Spleen (tissue), 11 donors: ENCODE measurements around the gene ZNF311. TPM values are rescaled to one million over a fixed set of nuclear protein-coding genes. Genes with fewer than 3 reads are reported as not detected.

Experiments
- DNase-seq: peaks from one replicate; pipeline ENCODE4 v3.0.0-alpha.2; 2020
- H3K27ac ChIP-seq, 8 donors: fragments of 200-600 bp; sonication (generic) in 7 of 8; 1 replicate in 4 of 8; 2 replicates in 4 of 8; pipeline versions ENCODE4 v1.5.0 to v1.8.0; 2016 to 2021; ENCODE audit warnings: inconsistent platforms in 4 of 8, mild to moderate bottlenecking in 4 of 8, moderate library complexity in 1 of 8
- H3K27me3 ChIP-seq, 7 donors: fragments of 200-600 bp; sonication (generic) in 6 of 7; replicated peaks in 1 of 7; 1 replicate in 4 of 7; 2 replicates in 3 of 7; pipeline versions ENCODE4 v1.5.0 to v1.8.0; 2016 to 2021; ENCODE audit warnings: inconsistent platforms in 3 of 7, mild to moderate bottlenecking in 1 of 7
- H3K36me3 ChIP-seq, 6 donors: fragments of 200-600 bp; sonication (generic) in 5 of 6; 1 replicate in 4 of 6; 2 replicates in 2 of 6; pipeline versions ENCODE4 v1.5.0 to v1.8.0; 2016 to 2021; ENCODE audit warnings: inconsistent platforms in 2 of 6
- H3K4me1 ChIP-seq, 6 donors: fragments of 200-600 bp; sonication (generic) in 5 of 6; 1 replicate in 3 of 6; 2 replicates in 3 of 6; pipeline versions ENCODE4 v1.5.0 to v1.8.0; 2016 to 2021; ENCODE audit warnings: inconsistent platforms in 3 of 6
- H3K4me3 ChIP-seq, 8 donors: fragments of 200-600 bp; sonication (generic) in 7 of 8; 1 replicate in 4 of 8; 2 replicates in 4 of 8; pipeline versions ENCODE4 v1.5.0 to v1.8.0; 2016 to 2021; ENCODE audit warnings: inconsistent platforms in 4 of 8, mild to moderate bottlenecking in 4 of 8, moderate library complexity in 2 of 8
- H3K9me3 ChIP-seq, 8 donors: fragments of 200-600 bp; sonication (generic) in 7 of 8; 1 replicate in 4 of 8; 2 replicates in 4 of 8; pipeline versions ENCODE4 v1.5.0 to v1.8.0; 2016 to 2021; ENCODE audit warnings: inconsistent platforms in 4 of 8
- POLR2A ChIP-seq, 3 donors: fragments of 450-650 bp; IDR thresholded peaks; one replicate each; pipeline ENCODE4 v1.5.1; 2017; ENCODE audit warnings: antibody characterized with exemption in 3 of 3, mild to moderate bottlenecking in 1 of 3
- POLR2AphosphoS5 ChIP-seq, 3 donors: sonication (generic); formaldehyde crosslinking; IDR thresholded peaks; one replicate each; pipeline ENCODE4 v1.5.1; 2017; ENCODE audit warnings: antibody characterized with exemption in 3 of 3
- WGBS, 5 donors: extraction: QIAGEN DNeasy Blood & Tissue Kit in 3 of 5; methylation state at CpG; one replicate each; pipeline versions ENCODE4 v1.1.5 to v1.1.7; 2013 to 2018; 5-methylcytosine and 5-hydroxymethylcytosine counted together
- intact Hi-C: fragments of 100-400 bp; cut with DNase I; formaldehyde crosslinking; loops from one replicate; pipeline ENCODE4 v1.15.0; 2023; ENCODE audit warnings: low total_unique reads
- polyA plus RNA-seq, 3 donors: library from polyadenylated mRNA; stranded (reverse); fragments of 200-250 nt; gene quantifications; one replicate each; pipeline ENCODE4 v1.2.1, GENCODE V29; 2013
- total RNA-seq, 7 donors: library from RNA; depleted of rRNA in 3 of 7; stranded (reverse); fragments of >200 nt in 3 of 7; fragmentation: NEBNext Ultra II Directional in 4 of 7; extraction: Animal tissue kit (Norgen Biotek cat#: 25700) in 4 of 7; gene quantifications; one replicate each; pipeline versions ENCODE4 v1.1.0 to v1.2.1, GENCODE V29; 2016 to 2021
- TF ChIP-seq, protein P1 (sequence below), 11 experiments: fragments of 200-600 bp in 7 of 11; fragments of 450-650 bp in 4 of 11; sonication (generic) in 4 of 11; IDR thresholded peaks in 8 of 11; conservative IDR thresholded peaks in 3 of 11; 1 replicate in 7 of 11; 2 replicates in 4 of 11; pipeline versions ENCODE4 v1.4.0 to v1.8.0; 2016 to 2021; ENCODE audit warnings: antibody characterized with exemption in 11 of 11, inconsistent platforms in 4 of 11, mild to moderate bottlenecking in 1 of 11
- donor health status: healthy with polysubstance abuse.
- donor health status: DM: no; HTN: no; CAD: no; lungs with moderate emphysema.
- donor health status: DM: no; HTN: no; CAD: no.
- donor health status: Bipolar disorder and iron deficiency.
- donor health status: healthy.
- donor health status: DM: no; HTN: no; CAD: no.
- donor health status: DM: yes; HTN: yes; CAD: no.

Gene ZNF311
- total and polyA plus RNA-seq, 10 donors, result 0.36 to 2.4 (median 0.86) TPM

GRCh38 chr6:28981431-28981832 is 23.7 kb downstream of the ZNF311 start:
- H3K27ac ChIP-seq, result peak overlapping the region; percentile 20 to 82 (median 78)
- H3K27me3 ChIP-seq, result peaks cover 0 to 45% (median 7%) of the 10 kb centered on the region in 7 donors
- H3K4me1 ChIP-seq, result peaks cover 0 to 66% (median 36%) of the 10 kb centered on the region in 6 donors
- H3K36me3 ChIP-seq, result no peaks in the 10 kb centered on the region
- TF ChIP-seq, protein P1, sequence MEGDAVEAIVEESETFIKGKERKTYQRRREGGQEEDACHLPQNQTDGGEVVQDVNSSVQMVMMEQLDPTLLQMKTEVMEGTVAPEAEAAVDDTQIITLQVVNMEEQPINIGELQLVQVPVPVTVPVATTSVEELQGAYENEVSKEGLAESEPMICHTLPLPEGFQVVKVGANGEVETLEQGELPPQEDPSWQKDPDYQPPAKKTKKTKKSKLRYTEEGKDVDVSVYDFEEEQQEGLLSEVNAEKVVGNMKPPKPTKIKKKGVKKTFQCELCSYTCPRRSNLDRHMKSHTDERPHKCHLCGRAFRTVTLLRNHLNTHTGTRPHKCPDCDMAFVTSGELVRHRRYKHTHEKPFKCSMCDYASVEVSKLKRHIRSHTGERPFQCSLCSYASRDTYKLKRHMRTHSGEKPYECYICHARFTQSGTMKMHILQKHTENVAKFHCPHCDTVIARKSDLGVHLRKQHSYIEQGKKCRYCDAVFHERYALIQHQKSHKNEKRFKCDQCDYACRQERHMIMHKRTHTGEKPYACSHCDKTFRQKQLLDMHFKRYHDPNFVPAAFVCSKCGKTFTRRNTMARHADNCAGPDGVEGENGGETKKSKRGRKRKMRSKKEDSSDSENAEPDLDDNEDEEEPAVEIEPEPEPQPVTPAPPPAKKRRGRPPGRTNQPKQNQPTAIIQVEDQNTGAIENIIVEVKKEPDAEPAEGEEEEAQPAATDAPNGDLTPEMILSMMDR (IDR thresholded peaks at IDR 0.05 in 8 of 11, conservative IDR thresholded peaks at IDR 0.05 in 3 of 11), result no peak
- TF ChIP-seq POLR2AphosphoS5 (IDR thresholded peaks at IDR 0.05), result no peak
- no peak for TF ChIP-seq POLR2A (IDR thresholded peaks at IDR 0.05)
- DNase-seq, result peak; percentile 76
- 0 to 1% (median 1%) methylated on average over 13 of the region's 13 CpGs for WGBS, 5 donors
- no peaks in the 10 kb centered on the region for H3K9me3 ChIP-seq
- peak overlapping the region; percentile 56 to 77 (median 66) for H3K4me3 ChIP-seq
- intact Hi-C loops, result loop anchor here (5.0 kb wide), 1 partner anchor 34 kb away; no protein-coding TSS in a partner anchor

GRCh38 chr6:28980852-28981430 is 24.2 kb downstream of the ZNF311 start:
- Histone ChIP-seq H3K9me3 (no peaks in the 10 kb centered on the region), H3K36me3 (no peaks in the 10 kb centered on the region), H3K4me3 (peak overlapping the region; percentile 56 to 77 (median 66)), H3K4me1 (peaks cover 0 to 62% (median 36%) of the 10 kb centered on the region in 6 donors), H3K27ac (peak overlapping the region in 7 of 8 donors; percentile 66 to 82 (median 80)), H3K27me3 (peaks cover 0 to 45% (median 7%) of the 10 kb centered on the region in 7 donors)
- TF ChIP-seq POLR2A (IDR thresholded peaks at IDR 0.05) (no peak), POLR2AphosphoS5 (IDR thresholded peaks at IDR 0.05) (peak in 1 of 3 donors; percentile 42)
- TF ChIP-seq, protein P1 (IDR thresholded peaks at IDR 0.05 in 8 of 11, conservative IDR thresholded peaks at IDR 0.05 in 3 of 11), result peak in 9 of 11 experiments; percentile 16 to 46 (median 34)
- DNase-seq, result peak; percentile 76
- WGBS, 5 donors, result 0 to 1% (median 1%) methylated on average over 16 of the region's 16 CpGs
- intact Hi-C loops, result loop anchor here (5.0 kb wide), 1 partner anchor 34 kb away; no protein-coding TSS in a partner anchor

GRCh38 chr6:28980137-28980851 is 24.8 kb downstream of the ZNF311 start:
- Histone ChIP-seq H3K27me3 (peaks cover 0 to 47% (median 7%) of the 10 kb centered on the region in 7 donors), H3K36me3 (no peaks in the 10 kb centered on the region), H3K9me3 (no peaks in the 10 kb centered on the region), H3K27ac (peak overlapping the region in 7 of 8 donors; percentile 66 to 82 (median 80)), H3K4me3 (peak overlapping the region in 7 of 8 donors; percentile 61 to 77 (median 67)), H3K4me1 (peaks cover 0 to 55% (median 34%) of the 10 kb centered on the region in 6 donors)
- 47 to 60% (median 55%) methylated on average over 8 of the region's 8 CpGs for WGBS, 5 donors
- TF ChIP-seq POLR2AphosphoS5 (IDR thresholded peaks at IDR 0.05) (no peak), POLR2A (IDR thresholded peaks at IDR 0.05) (no peak)
- TF ChIP-seq, protein P1 (IDR thresholded peaks at IDR 0.05 in 8 of 11, conservative IDR thresholded peaks at IDR 0.05 in 3 of 11), result no peak
- intact Hi-C loops, result loop anchor here (5.0 kb wide), 1 partner anchor 33 kb away; no protein-coding TSS in a partner anchor
- DNase-seq, result no peak

- DNase-seq, result no peak
- peaks cover 0 to 45% (median 7%) of the 10 kb centered on the region in 7 donors for H3K27me3 ChIP-seq
- 26 to 44% (median 43%) methylated on average over 2 of the region's 2 CpGs for WGBS, 5 donors
- H3K4me1 ChIP-seq, result peaks cover 0 to 51% (median 29%) of the 10 kb centered on the region in 6 donors
- no peaks in the 10 kb centered on the region for H3K36me3 ChIP-seq
- TF ChIP-seq, protein P1 (IDR thresholded peaks at IDR 0.05 in 8 of 11, conservative IDR thresholded peaks at IDR 0.05 in 3 of 11), result no peak
- TF ChIP-seq POLR2AphosphoS5 (IDR thresholded peaks at IDR 0.05) (no peak), POLR2A (IDR thresholded peaks at IDR 0.05) (no peak)
- no peak overlapping the region for H3K27ac ChIP-seq
- no peaks in the 10 kb centered on the region for H3K9me3 ChIP-seq
- intact Hi-C loops, result loop anchor here (5.0 kb wide), 1 partner anchor 32 kb away; no protein-coding TSS in a partner anchor
- no peak overlapping the region for H3K4me3 ChIP-seq
Observed at GRCh38 chr6:28979679-28980078, 25.4 kb downstream of the ZNF311 start.
